GM19438 (cell line): Measurements from ENCODE around the gene MLLT6.

Source experiments
- ATAC-seq: cut with Tn5 transposase; IDR thresholded peaks from one replicate; pipeline ENCODE4 v1.9.1; 2021; ENCODE audit warnings: low read depth; ENCODE audit not compliant: unreplicated experiment

The MLLT6 gene

DNA sequence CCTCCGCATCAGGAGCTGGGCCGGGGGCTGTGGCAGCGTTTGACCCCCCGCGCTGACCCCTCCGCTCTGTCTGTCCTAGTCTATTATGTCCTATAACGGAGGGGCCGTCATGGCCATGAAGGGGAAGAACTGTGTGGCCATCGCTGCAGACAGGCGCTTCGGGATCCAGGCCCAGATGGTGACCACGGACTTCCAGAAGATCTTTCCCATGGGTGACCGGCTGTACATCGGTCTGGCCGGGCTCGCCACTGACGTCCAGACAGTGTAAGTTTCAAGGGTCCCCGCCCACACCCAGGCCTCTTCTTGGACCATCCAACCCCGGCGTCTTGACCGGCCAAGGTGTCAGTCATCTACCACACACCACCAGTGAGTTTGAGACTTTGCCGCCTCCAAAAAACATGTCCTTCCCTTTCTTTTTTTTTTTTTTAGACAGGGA, 48.0 kb downstream of the MLLT6 start:
- no peak for ATAC-seq

- ATAC-seq, result no peak
These were observed 56.5 kb downstream of the MLLT6 start for GRCh38 chr17:38761612-38762011.

DNA sequence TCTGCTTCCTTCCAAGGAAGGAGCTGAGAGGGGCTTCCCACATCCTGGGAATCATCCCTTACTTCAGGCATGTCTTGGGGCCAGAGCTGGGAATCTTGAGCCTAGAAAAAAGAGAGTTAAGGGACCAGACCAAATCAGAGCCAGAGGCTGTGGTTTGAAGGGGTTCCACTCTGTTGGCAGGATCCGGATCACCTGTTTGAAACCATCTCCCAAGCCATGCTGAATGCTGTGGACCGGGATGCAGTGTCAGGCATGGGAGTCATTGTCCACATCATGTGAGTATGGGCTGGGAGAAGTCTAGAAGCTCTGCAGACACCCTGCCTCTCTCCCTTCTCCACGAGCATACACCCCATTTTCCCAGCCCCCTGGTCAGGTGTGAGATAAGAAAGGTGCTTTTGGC, 57.2 kb downstream of the MLLT6 start:
- ATAC-seq, result no peak

- ATAC-seq, result no peak
These were observed 61.3 kb downstream of the MLLT6 start for GRCh38 chr17:38766341-38766740.

GRCh38 chr17:38768417-38768816, 63.3 kb downstream of the MLLT6 start:
- ATAC-seq, result no peak

DNA sequence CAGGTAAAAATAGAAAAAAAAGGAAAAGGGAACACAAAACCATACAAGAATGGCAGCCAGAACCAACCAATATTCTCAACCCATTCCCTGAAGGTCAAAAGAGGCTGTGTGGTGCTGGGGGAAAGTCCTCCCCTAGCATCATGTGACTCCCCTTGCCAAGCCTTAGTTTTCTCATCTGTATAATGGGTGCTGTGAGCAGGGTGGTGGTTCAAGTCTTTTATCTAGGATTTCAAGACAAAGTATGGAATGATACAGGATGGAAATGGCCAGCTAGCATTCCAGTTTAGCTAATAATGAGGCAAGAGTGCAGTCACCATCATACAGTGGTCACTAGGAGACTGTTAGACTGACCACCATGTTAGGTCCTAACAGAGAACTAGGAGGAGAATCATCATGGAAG, 68.2 kb downstream of the MLLT6 start:
- ATAC-seq, result no peak

GRCh38 chr17:38777641-38778250, 72.7 kb downstream of the MLLT6 start:
- no peak for ATAC-seq
